ENCODE measurements around the gene ADGRB3. TPM values are rescaled to one million over a fixed set of nuclear protein-coding genes. Genes with fewer than 3 reads are reported as not detected.

ADGRB3 gene
- total RNA-seq, 3 donors from 2014 or later: 1.1 to 2.3 (median 1.2) TPM

DNA sequence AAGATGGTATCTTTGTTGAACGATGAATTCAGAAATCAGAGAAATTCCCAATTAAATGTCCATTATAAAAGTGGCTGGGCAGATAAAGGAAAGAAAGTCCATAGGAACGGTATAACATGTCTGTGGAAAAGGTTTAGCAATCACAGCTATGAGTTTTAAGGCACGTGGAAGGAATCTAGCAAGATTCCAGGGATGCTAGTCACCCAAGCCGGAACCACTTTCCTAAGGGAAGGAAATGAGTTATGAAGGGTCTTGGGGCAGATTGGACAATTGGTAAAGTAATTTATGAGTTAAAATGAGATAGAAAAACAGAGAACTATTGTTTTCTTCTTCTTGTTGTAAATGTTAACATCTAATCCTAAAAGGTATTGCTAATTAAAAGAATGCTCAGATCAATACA is 384.8 kb downstream of the ADGRB3 start:
- H3K9me3 ChIP-seq: no peaks in the 10 kb centered on the region
- H3K36me3 ChIP-seq: no peaks in the 10 kb centered on the region
- H3K4me3 ChIP-seq: no peak overlapping the region
- no peaks in the 10 kb centered on the region for H3K27me3 ChIP-seq
- no peaks in the 10 kb centered on the region for H3K4me1 ChIP-seq
- TF ChIP-seq, protein P1, sequence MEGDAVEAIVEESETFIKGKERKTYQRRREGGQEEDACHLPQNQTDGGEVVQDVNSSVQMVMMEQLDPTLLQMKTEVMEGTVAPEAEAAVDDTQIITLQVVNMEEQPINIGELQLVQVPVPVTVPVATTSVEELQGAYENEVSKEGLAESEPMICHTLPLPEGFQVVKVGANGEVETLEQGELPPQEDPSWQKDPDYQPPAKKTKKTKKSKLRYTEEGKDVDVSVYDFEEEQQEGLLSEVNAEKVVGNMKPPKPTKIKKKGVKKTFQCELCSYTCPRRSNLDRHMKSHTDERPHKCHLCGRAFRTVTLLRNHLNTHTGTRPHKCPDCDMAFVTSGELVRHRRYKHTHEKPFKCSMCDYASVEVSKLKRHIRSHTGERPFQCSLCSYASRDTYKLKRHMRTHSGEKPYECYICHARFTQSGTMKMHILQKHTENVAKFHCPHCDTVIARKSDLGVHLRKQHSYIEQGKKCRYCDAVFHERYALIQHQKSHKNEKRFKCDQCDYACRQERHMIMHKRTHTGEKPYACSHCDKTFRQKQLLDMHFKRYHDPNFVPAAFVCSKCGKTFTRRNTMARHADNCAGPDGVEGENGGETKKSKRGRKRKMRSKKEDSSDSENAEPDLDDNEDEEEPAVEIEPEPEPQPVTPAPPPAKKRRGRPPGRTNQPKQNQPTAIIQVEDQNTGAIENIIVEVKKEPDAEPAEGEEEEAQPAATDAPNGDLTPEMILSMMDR (IDR thresholded peaks at IDR 0.05): no peak
- TF ChIP-seq POLR2A (IDR thresholded peaks at IDR 0.05): no peak
- no peak for TF ChIP-seq POLR2AphosphoS5 (IDR thresholded peaks at IDR 0.05)
- no peak for DNase-seq (ENCODE audit: low spot score in 2 of 2)
- intact Hi-C loops (cut with DNase I; ENCODE audit: low total_unique reads): no loop called here
- no peak overlapping the region for H3K27ac ChIP-seq

DNA sequence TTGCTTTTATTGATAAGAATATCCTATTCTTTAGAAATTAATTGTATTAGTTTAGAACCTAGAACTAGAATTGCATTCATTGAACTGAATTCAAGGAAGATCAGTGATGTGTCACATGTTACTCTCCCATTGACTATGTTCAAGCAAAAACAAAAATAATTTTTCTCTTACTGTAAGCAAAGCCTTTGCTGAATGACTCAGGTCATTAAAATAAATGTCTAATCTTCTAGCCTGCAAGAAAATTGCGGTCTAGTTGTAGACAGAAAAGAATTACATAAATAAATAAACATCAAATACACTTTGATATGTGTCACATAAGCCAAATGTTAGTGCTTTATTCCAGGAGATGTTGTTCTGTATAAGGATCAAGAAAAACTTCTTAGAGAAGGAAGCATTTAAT is 387.9 kb downstream of the ADGRB3 start:
- Histone ChIP-seq H3K27me3 (no peaks in the 10 kb centered on the region), H3K27ac (no peak overlapping the region)
- DNase-seq (ENCODE audit: low spot score in 2 of 2): no peak

DNA sequence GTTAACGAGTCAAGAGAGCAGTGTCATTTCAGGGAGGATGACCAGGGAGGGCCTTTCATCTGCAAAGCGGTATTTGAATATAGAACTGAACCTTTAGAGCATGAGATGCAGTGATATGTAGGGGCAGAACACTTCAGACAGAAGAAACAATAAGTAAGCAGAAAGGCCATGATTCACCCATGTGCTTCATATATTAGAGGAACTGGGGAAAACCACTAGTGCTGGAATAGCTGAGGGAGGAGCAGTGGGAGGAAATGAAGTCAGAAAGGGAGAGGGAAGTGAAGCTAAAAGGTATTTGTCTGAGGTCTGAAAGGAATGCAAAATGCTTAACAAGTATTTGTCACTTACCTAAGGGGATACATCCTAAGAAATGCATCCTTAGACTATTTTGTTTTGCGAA is 391.2 kb downstream of the ADGRB3 start:
- H3K4me1 ChIP-seq: no peaks in the 10 kb centered on the region
- no peaks in the 10 kb centered on the region for H3K27me3 ChIP-seq
- no peaks in the 10 kb centered on the region for H3K36me3 ChIP-seq
- H3K9me3 ChIP-seq: no peaks in the 10 kb centered on the region
- TF ChIP-seq POLR2A (IDR thresholded peaks at IDR 0.05) (no peak), POLR2AphosphoS5 (IDR thresholded peaks at IDR 0.05) (no peak)
- TF ChIP-seq, protein P1 (IDR thresholded peaks at IDR 0.05): no peak
- intact Hi-C loops (cut with DNase I; ENCODE audit: low total_unique reads): no loop called here
- no peak overlapping the region for H3K27ac ChIP-seq
- DNase-seq (ENCODE audit: low spot score in 2 of 2): no peak
- no peak overlapping the region for H3K4me3 ChIP-seq

More for the DNA sequence above, 387.9 kb downstream of the ADGRB3 start:
- TF ChIP-seq POLR2A (IDR thresholded peaks at IDR 0.05) (no peak), POLR2AphosphoS5 (IDR thresholded peaks at IDR 0.05) (no peak)
- TF ChIP-seq, protein P1 (IDR thresholded peaks at IDR 0.05): no peak
- H3K36me3 ChIP-seq: no peaks in the 10 kb centered on the region
- no peak overlapping the region for H3K4me3 ChIP-seq
- intact Hi-C loops (cut with DNase I; ENCODE audit: low total_unique reads): no loop called here
- no peaks in the 10 kb centered on the region for H3K4me1 ChIP-seq
- H3K9me3 ChIP-seq: no peaks in the 10 kb centered on the region

DNA sequence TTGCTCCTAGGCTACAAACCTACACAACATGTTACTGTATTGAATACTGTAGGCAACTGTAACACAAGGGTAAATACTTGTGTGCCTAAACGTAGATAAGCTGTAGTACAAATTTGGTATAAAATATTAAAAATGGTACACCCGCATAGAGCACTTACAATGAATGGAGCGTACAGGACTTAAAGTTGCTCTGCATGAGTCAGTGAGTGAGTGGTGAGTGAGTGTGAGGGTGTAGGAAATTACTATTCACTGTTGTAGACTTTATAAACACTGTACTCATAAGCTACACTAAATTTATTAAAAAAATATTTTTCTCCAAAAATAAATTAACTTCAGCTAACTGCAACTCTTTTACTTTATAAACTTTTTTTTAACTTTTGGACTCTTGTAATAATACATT is 391.6 kb downstream of the ADGRB3 start:
- TF ChIP-seq, protein P1 (IDR thresholded peaks at IDR 0.05): no peak
- no peak for TF ChIP-seq POLR2A (IDR thresholded peaks at IDR 0.05)
- no peak for TF ChIP-seq POLR2AphosphoS5 (IDR thresholded peaks at IDR 0.05)
- no peaks in the 10 kb centered on the region for H3K9me3 ChIP-seq
- no peak for DNase-seq (ENCODE audit: low spot score in 2 of 2)
- intact Hi-C loops (cut with DNase I; ENCODE audit: low total_unique reads): no loop called here
- no peaks in the 10 kb centered on the region for H3K4me1 ChIP-seq
- no peaks in the 10 kb centered on the region for H3K27me3 ChIP-seq
- H3K27ac ChIP-seq: no peak overlapping the region
- no peaks in the 10 kb centered on the region for H3K36me3 ChIP-seq
- no peak overlapping the region for H3K4me3 ChIP-seq

DNA sequence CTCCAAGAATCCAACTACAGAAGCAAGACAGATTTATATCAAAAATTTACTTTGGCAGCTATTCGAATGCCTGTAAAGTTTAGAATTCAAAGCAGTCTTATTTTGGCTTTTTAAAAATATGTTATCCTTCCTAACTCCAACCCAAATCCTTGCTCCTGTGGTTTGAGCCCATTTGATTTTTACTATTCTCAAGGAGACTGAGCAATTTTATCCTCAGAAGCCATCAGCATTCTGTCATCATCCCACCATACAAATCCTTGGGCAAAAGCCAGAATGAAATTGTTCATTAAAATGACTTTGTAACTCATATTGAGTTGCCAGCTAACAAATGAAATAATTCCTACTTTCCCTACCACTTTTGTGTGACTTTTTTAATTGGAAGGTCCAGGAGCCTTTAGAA is 392.8 kb downstream of the ADGRB3 start:
- Histone ChIP-seq H3K9me3 (no peaks in the 10 kb centered on the region), H3K27me3 (no peaks in the 10 kb centered on the region), H3K4me1 (no peaks in the 10 kb centered on the region), H3K4me3 (no peak overlapping the region), H3K27ac (no peak overlapping the region), H3K36me3 (no peaks in the 10 kb centered on the region)
- intact Hi-C loops (cut with DNase I; ENCODE audit: low total_unique reads): no loop called here
- DNase-seq (ENCODE audit: low spot score in 2 of 2): no peak
- TF ChIP-seq, protein P1 (IDR thresholded peaks at IDR 0.05): no peak
- TF ChIP-seq POLR2A (IDR thresholded peaks at IDR 0.05): no peak
- no peak for TF ChIP-seq POLR2AphosphoS5 (IDR thresholded peaks at IDR 0.05)

Data from breast epithelium (tissue), 4 donors.